A549 (cell line): ENCODE measurements around the gene ZMYND8. TPM values are rescaled to one million over a fixed set of nuclear protein-coding genes. Genes with fewer than 3 reads are reported as not detected.

ENCODE experiments used
- ATAC-seq, 2 experiments: fragments of 200-7000 bp in 1 of 2; fragments of >200 bp in 1 of 2; cut with Nextera tagmentation in 1 of 2; cut with Tn5 transposase in 1 of 2; 3 replicates each; pipeline versions ENCODE4 v1.8.0 to v1.9.1; 2018 to 2020; ENCODE audit warnings: mild to moderate bottlenecking in 1 of 2, moderate library complexity in 1 of 2
- CTCF ChIA-PET: fragments of 300-600 bp; sonication (Branson Sonifier 250); formaldehyde crosslinking; extraction: SDS; loops from one replicate; lab custom pipeline; 2021; ENCODE audit warnings: antibody characterized with exemption, inconsistent platforms; lab: Yijun Ruan, JAX
- POLR2A ChIA-PET: fragments of 350-600 bp; formaldehyde crosslinking; extraction: SDS; loops from one replicate; lab custom pipeline; 2021; ENCODE audit warnings: antibody characterized with exemption, inconsistent platforms; lab: Yijun Ruan, JAX
- DNase-seq, 2 experiments: peaks; one replicate each; pipeline versions ENCODE4 v3.0.0 to v3.0.0-alpha.2; 2011 to 2016; ENCODE audit warnings: low read depth in 1 of 2, low spot score in 1 of 2
- FAIRE-seq: peaks from 2 replicates; lab custom pipeline; 2011; peaks lifted over from hg19 to GRCh38; lab: Jason Lieb, UNC
- H3K27ac ChIP-seq, 2 experiments: fragments of >200 bp; sonication (Bioruptor Twin); formaldehyde crosslinking; 3 replicates each; pipeline ENCODE4 v1.5.1; 2016 to 2017
- H3K4me1 ChIP-seq: fragments of >200 bp; sonication (Bioruptor Twin); formaldehyde crosslinking; 3 replicates; pipeline ENCODE4 v1.6.1; 2016
- H3K4me2 ChIP-seq: fragments of >200 bp; sonication (Bioruptor Twin); formaldehyde crosslinking; 3 replicates; pipeline ENCODE4 v1.6.1; 2016
- H3K4me3 ChIP-seq: fragments of >200 bp; sonication (Bioruptor Twin); formaldehyde crosslinking; 3 replicates; pipeline ENCODE4 v1.5.1; 2016
- H3K9me3 ChIP-seq: fragments of >200 bp; sonication (Bioruptor Twin); formaldehyde crosslinking; 3 replicates; pipeline ENCODE4 v1.6.1; 2016
- CBX2 ChIP-seq: fragments of 200-600 bp; sonication (generic); IDR thresholded peaks from 2 replicates; pipeline ENCODE4 v1.6.1; 2016; ENCODE audit warnings: low read depth, mild to moderate bottlenecking, borderline replicate concordance
- CBX8 ChIP-seq: fragments of 200-600 bp; sonication (generic); IDR thresholded peaks from 2 replicates; pipeline ENCODE4 v1.6.1; 2016
- CEBPB ChIP-seq, 2 experiments: fragments of >200 bp in 1 of 2; sonication (Bioruptor Twin) in 1 of 2; formaldehyde crosslinking in 1 of 2; IDR thresholded peaks; 2 replicates each; pipeline ENCODE4 v1.6.1; 2012 to 2016
- CHD4 ChIP-seq: fragments of 200-600 bp; sonication (generic); IDR thresholded peaks from 2 replicates; pipeline ENCODE4 v1.6.1; 2016; ENCODE audit warnings: antibody characterized with exemption, mild to moderate bottlenecking, borderline replicate concordance
- EHF ChIP-seq: fragments of 250-450 bp; sonication (Bioruptor Pico); IDR thresholded peaks from 2 replicates; pipeline ENCODE4 v1.5.0; 2020; ENCODE audit warnings: mild to moderate bottlenecking
- EHMT2 ChIP-seq: fragments of 200-600 bp; sonication (generic); IDR thresholded peaks from 2 replicates; pipeline ENCODE4 v1.6.1; 2016; ENCODE audit warnings: antibody characterized with exemption, low read depth, mild to moderate bottlenecking, moderate library complexity
- EP300 ChIP-seq, 2 experiments: fragments of >200 bp; sonication (Bioruptor Twin); formaldehyde crosslinking; IDR thresholded peaks; 2 replicates in 1 of 2; 3 replicates in 1 of 2; pipeline ENCODE4 v1.6.1; 2016 to 2017
- ESRRA ChIP-seq: fragments of 150-350 bp; IDR thresholded peaks from 2 replicates; pipeline ENCODE4 v1.6.1; 2014; ENCODE audit warnings: mild to moderate bottlenecking, low read length, borderline replicate concordance
- FOSL2 ChIP-seq, 2 experiments: fragments of 450-650 bp in 1 of 2; fragments of >200 bp in 1 of 2; sonication (Bioruptor Twin) in 1 of 2; formaldehyde crosslinking; IDR thresholded peaks; 2 replicates each; pipeline versions ENCODE4 v1.5.0 to v1.6.1; 2016 to 2020; ENCODE audit warnings: mild to moderate bottlenecking in 1 of 2, moderate library complexity in 1 of 2
- FOXS1 ChIP-seq: fragments of 250-450 bp; sonication (Bioruptor Pico); IDR thresholded peaks from 2 replicates; pipeline ENCODE4 v1.5.0; 2020; ENCODE audit warnings: mild to moderate bottlenecking, moderate library complexity
- HEYL ChIP-seq: fragments of 250-450 bp; sonication (Bioruptor Pico); IDR thresholded peaks from 2 replicates; pipeline ENCODE4 v1.8.0; 2021; ENCODE audit warnings: mild to moderate bottlenecking, moderate library complexity
- HOXA7 ChIP-seq: fragments of 250-450 bp; sonication (Bioruptor Pico); IDR thresholded peaks from 2 replicates; pipeline ENCODE4 v1.5.0; 2020; ENCODE audit warnings: mild to moderate bottlenecking, moderate library complexity
- HOXB5 ChIP-seq: fragments of 250-450 bp; sonication (Bioruptor Pico); IDR thresholded peaks from 2 replicates; pipeline ENCODE4 v1.5.0; 2020; ENCODE audit warnings: mild to moderate bottlenecking, moderate library complexity
- JUNB ChIP-seq: fragments of >200 bp; sonication (Bioruptor Twin); formaldehyde crosslinking; IDR thresholded peaks from 2 replicates; pipeline ENCODE4 v1.6.1; 2016
- KDM1A ChIP-seq: fragments of 200-600 bp; sonication (generic); IDR thresholded peaks from 2 replicates; pipeline ENCODE4 v1.6.1; 2016; ENCODE audit warnings: low read depth, mild to moderate bottlenecking
- MAFK ChIP-seq: fragments of 450-650 bp; IDR thresholded peaks from 2 replicates; pipeline ENCODE4 v1.6.1; 2014; ENCODE audit not compliant: partially characterized antibody
- NFE2L2 ChIP-seq: fragments of 150-350 bp; conservative IDR thresholded peaks from 2 replicates; pipeline ENCODE4 v1.6.1; 2014; ENCODE audit warnings: low read length
- PHF8 ChIP-seq: fragments of 200-600 bp; sonication (generic); IDR thresholded peaks from 2 replicates; pipeline ENCODE4 v1.6.1; 2016; ENCODE audit warnings: low read depth, mild to moderate bottlenecking, antibody characterized with exemption, moderate library complexity, borderline replicate concordance
- POLR2A ChIP-seq: IDR thresholded peaks from 2 replicates; pipeline ENCODE4 v1.6.1; 2012; ENCODE audit warnings: mild to moderate bottlenecking, low read length
- RARB ChIP-seq: fragments of 250-450 bp; sonication (Bioruptor Pico); IDR thresholded peaks from 2 replicates; pipeline ENCODE4 v1.8.0; 2021; ENCODE audit warnings: mild to moderate bottlenecking, moderate library complexity
- RCOR1 ChIP-seq: fragments of 150-350 bp; IDR thresholded peaks from 2 replicates; pipeline ENCODE4 v1.6.1; 2014; ENCODE audit warnings: antibody characterized with exemption, low read length, low read depth
- RFX5 ChIP-seq: fragments of 450-650 bp; IDR thresholded peaks from 2 replicates; pipeline ENCODE4 v1.7.1; 2014; ENCODE audit warnings: antibody characterized with exemption, mild to moderate bottlenecking, moderate library complexity
- RNF2 ChIP-seq: fragments of 200-600 bp; sonication (generic); IDR thresholded peaks from 2 replicates; pipeline ENCODE4 v1.6.1; 2016; ENCODE audit warnings: low read depth, mild to moderate bottlenecking, antibody characterized with exemption, moderate library complexity, borderline replicate concordance
- SMC3 ChIP-seq: fragments of >200 bp; sonication (Bioruptor Twin); formaldehyde crosslinking; IDR thresholded peaks from 3 replicates; pipeline ENCODE4 v1.6.1; 2018; ENCODE audit warnings: inconsistent platforms
- SREBF2 ChIP-seq: fragments of 450-650 bp; IDR thresholded peaks from 2 replicates; pipeline ENCODE4 v1.6.1; 2014; ENCODE audit warnings: mild to moderate bottlenecking, moderate library complexity
- ZC3H11A ChIP-seq: fragments of 450-650 bp; IDR thresholded peaks from 2 replicates; pipeline ENCODE4 v1.6.1; 2014; ENCODE audit warnings: antibody characterized with exemption, mild to moderate bottlenecking
- ZNF302 ChIP-seq: fragments of 250-450 bp; sonication (Bioruptor Pico); IDR thresholded peaks from 2 replicates; pipeline ENCODE4 v1.9.0; 2021; ENCODE audit warnings: inconsistent platforms, mild to moderate bottlenecking, moderate library complexity
- ZSCAN20 ChIP-seq: fragments of 250-450 bp; sonication (Bioruptor Pico); IDR thresholded peaks from 2 replicates; pipeline ENCODE4 v1.8.0; 2022; ENCODE audit warnings: mild to moderate bottlenecking, moderate library complexity
- WGBS: methylation state at CpG from one replicate; pipeline ENCODE4 v1.1.6; 2017; ENCODE audit errors: missing lambda C conversion rate; 5-methylcytosine and 5-hydroxymethylcytosine counted together
- polyA plus RNA-seq, 4 experiments: library from polyadenylated mRNA; depleted of rRNA in 3 of 4; stranded (reverse); fragments of >200 nt; fragmentation: RNase III in 1 of 4; extraction: RNeasy Plus Mini Kit Qiagen cat#74134 plus additional on column Dnase treatment in 1 of 4; gene quantifications; 2 replicates in 3 of 4; 3 replicates in 1 of 4; pipeline ENCODE4 v1.2.3, GENCODE V29; 2011 to 2017
- TF ChIP-seq, protein P1 (sequence below): fragments of 200-600 bp; sonication (generic); IDR thresholded peaks from 2 replicates; pipeline ENCODE4 v1.6.1; 2016; ENCODE audit warnings: antibody characterized with exemption, mild to moderate bottlenecking, moderate library complexity
- TF ChIP-seq, protein P2 (sequence below): fragments of 450-650 bp; IDR thresholded peaks from 2 replicates; pipeline ENCODE4 v1.6.1; 2014; ENCODE audit warnings: antibody characterized with exemption
- TF ChIP-seq, protein P3 (sequence below): fragments of >200 bp; sonication (Bioruptor Twin); formaldehyde crosslinking; IDR thresholded peaks from 2 replicates; pipeline ENCODE4 v1.6.1; 2016
- TF ChIP-seq, protein P4 (sequence below): fragments of >200 bp; sonication (Bioruptor Twin); formaldehyde crosslinking; IDR thresholded peaks from 3 replicates; pipeline ENCODE4 v1.5.1; 2016
- TF ChIP-seq, protein P5 (sequence below): fragments of 150-350 bp; IDR thresholded peaks from 2 replicates; pipeline ENCODE4 v1.6.1; 2014; ENCODE audit warnings: low read depth, mild to moderate bottlenecking, low read length

The ZMYND8 gene
- polyA plus RNA-seq, 2 of the 4 experiments (the other 2 are of a cell fraction) = 10.4 to 24.9 TPM

DNA sequence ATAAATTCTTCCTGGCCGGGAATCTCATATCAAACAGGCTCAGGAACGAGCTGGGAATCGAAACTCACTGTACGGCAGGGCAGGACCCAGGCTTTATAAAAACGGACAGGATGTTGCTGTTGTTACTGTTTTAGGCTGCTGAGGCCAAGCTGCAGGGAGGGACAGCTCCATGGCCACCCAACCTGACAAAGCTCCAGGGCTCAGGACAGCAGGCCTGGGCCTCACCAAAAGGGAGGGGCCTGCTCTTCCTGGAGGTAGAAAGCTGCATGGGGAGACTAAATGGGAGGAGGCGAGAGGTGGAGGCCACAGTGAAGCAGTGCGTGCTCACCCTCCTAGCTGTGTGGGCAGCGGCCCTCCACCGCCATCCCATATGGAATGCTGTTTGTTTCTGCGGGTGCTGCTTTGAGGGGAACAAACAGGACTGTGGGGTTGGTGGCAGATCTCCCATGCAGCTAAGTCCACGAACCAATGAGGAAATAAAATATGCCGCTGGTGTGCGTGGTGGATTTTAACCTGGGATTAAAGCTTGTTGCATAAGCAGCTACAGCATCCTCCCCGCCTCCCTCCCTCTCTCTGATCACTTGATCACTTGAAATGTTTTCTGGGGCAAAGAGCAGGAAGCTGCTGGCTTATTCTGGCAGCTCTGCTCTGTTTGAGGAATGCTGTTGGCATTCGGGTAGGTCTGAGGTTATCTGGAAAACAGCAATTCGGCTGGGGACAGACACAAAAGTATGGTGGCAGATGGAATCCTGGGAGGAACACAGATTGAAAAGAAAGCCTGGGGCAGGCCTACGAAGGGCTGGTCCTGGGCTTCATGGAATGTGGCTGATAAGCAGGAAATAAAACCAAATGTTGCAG is 2.4 kb upstream of the ZMYND8 start:
- FAIRE-seq = no peak
- H3K4me1 ChIP-seq = peaks cover 86% of the 10 kb centered on the region
- TF ChIP-seq PHF8 = no peak
- no peak for TF ChIP-seq RCOR1
- TF ChIP-seq EP300 (IDR thresholded peaks at IDR 0.05) = peak; percentile 92 to 94; a peak in 3 of 5 replicates
- TF ChIP-seq, protein P1, sequence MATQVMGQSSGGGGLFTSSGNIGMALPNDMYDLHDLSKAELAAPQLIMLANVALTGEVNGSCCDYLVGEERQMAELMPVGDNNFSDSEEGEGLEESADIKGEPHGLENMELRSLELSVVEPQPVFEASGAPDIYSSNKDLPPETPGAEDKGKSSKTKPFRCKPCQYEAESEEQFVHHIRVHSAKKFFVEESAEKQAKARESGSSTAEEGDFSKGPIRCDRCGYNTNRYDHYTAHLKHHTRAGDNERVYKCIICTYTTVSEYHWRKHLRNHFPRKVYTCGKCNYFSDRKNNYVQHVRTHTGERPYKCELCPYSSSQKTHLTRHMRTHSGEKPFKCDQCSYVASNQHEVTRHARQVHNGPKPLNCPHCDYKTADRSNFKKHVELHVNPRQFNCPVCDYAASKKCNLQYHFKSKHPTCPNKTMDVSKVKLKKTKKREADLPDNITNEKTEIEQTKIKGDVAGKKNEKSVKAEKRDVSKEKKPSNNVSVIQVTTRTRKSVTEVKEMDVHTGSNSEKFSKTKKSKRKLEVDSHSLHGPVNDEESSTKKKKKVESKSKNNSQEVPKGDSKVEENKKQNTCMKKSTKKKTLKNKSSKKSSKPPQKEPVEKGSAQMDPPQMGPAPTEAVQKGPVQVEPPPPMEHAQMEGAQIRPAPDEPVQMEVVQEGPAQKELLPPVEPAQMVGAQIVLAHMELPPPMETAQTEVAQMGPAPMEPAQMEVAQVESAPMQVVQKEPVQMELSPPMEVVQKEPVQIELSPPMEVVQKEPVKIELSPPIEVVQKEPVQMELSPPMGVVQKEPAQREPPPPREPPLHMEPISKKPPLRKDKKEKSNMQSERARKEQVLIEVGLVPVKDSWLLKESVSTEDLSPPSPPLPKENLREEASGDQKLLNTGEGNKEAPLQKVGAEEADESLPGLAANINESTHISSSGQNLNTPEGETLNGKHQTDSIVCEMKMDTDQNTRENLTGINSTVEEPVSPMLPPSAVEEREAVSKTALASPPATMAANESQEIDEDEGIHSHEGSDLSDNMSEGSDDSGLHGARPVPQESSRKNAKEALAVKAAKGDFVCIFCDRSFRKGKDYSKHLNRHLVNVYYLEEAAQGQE = no peak
- TF ChIP-seq KDM1A = no peak
- TF ChIP-seq CBX2 = no peak
- no peak for TF ChIP-seq EHMT2
- 0 out of 2 replicates have a peak, but pooled peaks have one; percentile 17 for TF ChIP-seq FOSL2 (IDR thresholded peaks at IDR 0.05)
- peak; percentile 32; the same call in 1 of the 2 replicates for TF ChIP-seq FOSL2 (CRISPR knock-in tag; IDR thresholded peaks at IDR 0.05)
- peak; percentile 53; the same call in 1 of the 2 replicates for TF ChIP-seq JUNB
- TF ChIP-seq RNF2 = no peak
- peak; percentile 46 for TF ChIP-seq POLR2A
- no peak for TF ChIP-seq SREBF2
- TF ChIP-seq ZC3H11A = no peak
- TF ChIP-seq RFX5 = 0 out of 2 replicates have a peak, but pooled peaks have one; percentile 58
- TF ChIP-seq, protein P2, sequence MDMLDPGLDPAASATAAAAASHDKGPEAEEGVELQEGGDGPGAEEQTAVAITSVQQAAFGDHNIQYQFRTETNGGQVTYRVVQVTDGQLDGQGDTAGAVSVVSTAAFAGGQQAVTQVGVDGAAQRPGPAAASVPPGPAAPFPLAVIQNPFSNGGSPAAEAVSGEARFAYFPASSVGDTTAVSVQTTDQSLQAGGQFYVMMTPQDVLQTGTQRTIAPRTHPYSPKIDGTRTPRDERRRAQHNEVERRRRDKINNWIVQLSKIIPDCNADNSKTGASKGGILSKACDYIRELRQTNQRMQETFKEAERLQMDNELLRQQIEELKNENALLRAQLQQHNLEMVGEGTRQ = no peak
- peak; percentile 77; the same call in 1 of the 2 replicates for TF ChIP-seq HOXA7 (CRISPR knock-in tag)
- TF ChIP-seq ZNF302 (CRISPR knock-in tag) = peak; percentile 72
- peak; percentile 85 to 92 for TF ChIP-seq CEBPB (IDR thresholded peaks at IDR 0.05)
- peak; percentile 43; the same call in 2 of the 3 replicates for TF ChIP-seq SMC3
- peak; percentile 92 for TF ChIP-seq HOXB5
- TF ChIP-seq CBX8 = no peak
- peak; percentile 41; the same call in 1 of the 2 replicates for TF ChIP-seq EHF (CRISPR knock-in tag)
- no peak for TF ChIP-seq NFE2L2
- no peak for TF ChIP-seq MAFK
- TF ChIP-seq, protein P3, sequence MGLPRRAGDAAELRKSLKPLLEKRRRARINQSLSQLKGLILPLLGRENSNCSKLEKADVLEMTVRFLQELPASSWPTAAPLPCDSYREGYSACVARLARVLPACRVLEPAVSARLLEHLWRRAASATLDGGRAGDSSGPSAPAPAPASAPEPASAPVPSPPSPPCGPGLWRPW = no peak
- TF ChIP-seq, protein P4, sequence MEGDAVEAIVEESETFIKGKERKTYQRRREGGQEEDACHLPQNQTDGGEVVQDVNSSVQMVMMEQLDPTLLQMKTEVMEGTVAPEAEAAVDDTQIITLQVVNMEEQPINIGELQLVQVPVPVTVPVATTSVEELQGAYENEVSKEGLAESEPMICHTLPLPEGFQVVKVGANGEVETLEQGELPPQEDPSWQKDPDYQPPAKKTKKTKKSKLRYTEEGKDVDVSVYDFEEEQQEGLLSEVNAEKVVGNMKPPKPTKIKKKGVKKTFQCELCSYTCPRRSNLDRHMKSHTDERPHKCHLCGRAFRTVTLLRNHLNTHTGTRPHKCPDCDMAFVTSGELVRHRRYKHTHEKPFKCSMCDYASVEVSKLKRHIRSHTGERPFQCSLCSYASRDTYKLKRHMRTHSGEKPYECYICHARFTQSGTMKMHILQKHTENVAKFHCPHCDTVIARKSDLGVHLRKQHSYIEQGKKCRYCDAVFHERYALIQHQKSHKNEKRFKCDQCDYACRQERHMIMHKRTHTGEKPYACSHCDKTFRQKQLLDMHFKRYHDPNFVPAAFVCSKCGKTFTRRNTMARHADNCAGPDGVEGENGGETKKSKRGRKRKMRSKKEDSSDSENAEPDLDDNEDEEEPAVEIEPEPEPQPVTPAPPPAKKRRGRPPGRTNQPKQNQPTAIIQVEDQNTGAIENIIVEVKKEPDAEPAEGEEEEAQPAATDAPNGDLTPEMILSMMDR = no peak
- TF ChIP-seq CHD4 = no peak
- peak; percentile 95; the same call in 1 of the 2 replicates for TF ChIP-seq HEYL (CRISPR knock-in tag)
- no peak; the same call in 1 of the 2 replicates for TF ChIP-seq ESRRA
- 0 out of 2 replicates have a peak, but pooled peaks have one; percentile 54 for TF ChIP-seq FOXS1 (CRISPR knock-in tag)
- TF ChIP-seq RARB (CRISPR knock-in tag) = peak; percentile 48; the same call in 1 of the 2 replicates
- TF ChIP-seq, protein P5, sequence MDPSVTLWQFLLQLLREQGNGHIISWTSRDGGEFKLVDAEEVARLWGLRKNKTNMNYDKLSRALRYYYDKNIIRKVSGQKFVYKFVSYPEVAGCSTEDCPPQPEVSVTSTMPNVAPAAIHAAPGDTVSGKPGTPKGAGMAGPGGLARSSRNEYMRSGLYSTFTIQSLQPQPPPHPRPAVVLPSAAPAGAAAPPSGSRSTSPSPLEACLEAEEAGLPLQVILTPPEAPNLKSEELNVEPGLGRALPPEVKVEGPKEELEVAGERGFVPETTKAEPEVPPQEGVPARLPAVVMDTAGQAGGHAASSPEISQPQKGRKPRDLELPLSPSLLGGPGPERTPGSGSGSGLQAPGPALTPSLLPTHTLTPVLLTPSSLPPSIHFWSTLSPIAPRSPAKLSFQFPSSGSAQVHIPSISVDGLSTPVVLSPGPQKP = no peak
- peak; percentile 61 for TF ChIP-seq ZSCAN20

More for the DNA sequence above, 2.4 kb upstream of the ZMYND8 start:
- H3K4me2 ChIP-seq = peak overlapping the region; percentile 68
- no peaks in the 10 kb centered on the region for H3K9me3 ChIP-seq
- CTCF ChIA-PET = interaction anchor here (0.6 to 14.5 kb wide), 9 partner anchors 12 to 219 kb away, joined by 3 to 137 read pairs (median 4); no protein-coding TSS in a partner anchor
- ATAC-seq = peak; percentile 40 to 59
- H3K27ac ChIP-seq = peak overlapping the region; percentile 100
- H3K4me3 ChIP-seq = peak overlapping the region; percentile 1; the same call in 1 of the 3 replicates
- peak; percentile 32 to 97 for DNase-seq
- under 1% methylated on average over 15 of the region's 17 CpGs for WGBS
- POLR2A ChIA-PET = interaction anchor here (0.6 to 6.4 kb wide), 19 partner anchors 9 to 262 kb away, joined by 3 to 83 read pairs (median 6); partner anchors contain the start of gene NCOA3
